HepG2 (cell line): ENCODE results near the gene NPIPB6. TPM values are rescaled to one million over a fixed set of nuclear protein-coding genes. Genes with fewer than 3 reads are reported as not detected.

ENCODE experiments used
- AHR ChIP-seq: IDR thresholded peaks from 2 replicates; pipeline ENCODE4 v1.6.1; 2018; ENCODE audit warnings: missing genetic modification reagents, missing compliant biosample characterization
- ATF4 ChIP-seq, 2 experiments: fragments of 450-650 bp in 1 of 2; sonication (generic) in 1 of 2; formaldehyde crosslinking; IDR thresholded peaks; 2 replicates each; pipeline versions ENCODE4 v1.5.0 to v1.8.0; 2020 to 2022; ENCODE audit warnings: mild to moderate bottlenecking in 1 of 2, missing genetic modification reagents in 1 of 2
- CERS6 ChIP-seq: sonication (generic); formaldehyde crosslinking; IDR thresholded peaks from 2 replicates; pipeline ENCODE4 v1.5.0; 2020; ENCODE audit warnings: missing genetic modification reagents
- DMTF1 ChIP-seq: sonication (generic); formaldehyde crosslinking; IDR thresholded peaks from 2 replicates; pipeline ENCODE4 v1.4.0; 2020; ENCODE audit warnings: mild to moderate bottlenecking, missing genetic modification reagents
- FOSL2 ChIP-seq: sonication (generic); formaldehyde crosslinking; IDR thresholded peaks from 2 replicates; pipeline ENCODE4 v1.4.0; 2020; ENCODE audit warnings: missing genetic modification reagents
- GRHL1 ChIP-seq: sonication (generic); formaldehyde crosslinking; conservative IDR thresholded peaks from 2 replicates; pipeline ENCODE4 v1.8.0; 2022; ENCODE audit warnings: missing genetic modification reagents
- HOXD1 ChIP-seq: sonication (generic); formaldehyde crosslinking; IDR thresholded peaks from 2 replicates; pipeline ENCODE4 v1.5.0; 2020; ENCODE audit warnings: missing genetic modification reagents
- IRF1 ChIP-seq: sonication (generic); formaldehyde crosslinking; IDR thresholded peaks from 2 replicates; pipeline ENCODE4 v1.4.0; 2020; ENCODE audit warnings: low read depth, mild to moderate bottlenecking, missing genetic modification reagents
- MAFK ChIP-seq, 2 experiments: IDR thresholded peaks in 1 of 2; conservative IDR thresholded peaks in 1 of 2; 2 replicates each; pipeline ENCODE4 v1.6.1; 2011; ENCODE audit warnings: improper control_type of control experiment in 2 of 2, low read length in 2 of 2
- MTA1 ChIP-seq: sonication (generic); formaldehyde crosslinking; IDR thresholded peaks from 2 replicates; pipeline ENCODE4 v1.4.0; 2020; ENCODE audit warnings: missing genetic modification reagents, mild to moderate bottlenecking, borderline replicate concordance
- NCOA2 ChIP-seq: sonication (generic); formaldehyde crosslinking; IDR thresholded peaks from 2 replicates; pipeline ENCODE4 v1.8.0; 2022; ENCODE audit warnings: inconsistent platforms
- POLR2G ChIP-seq: fragments of 200-400 bp; formaldehyde crosslinking; IDR thresholded peaks from 2 replicates; pipeline ENCODE4 v1.6.1; 2018; ENCODE audit warnings: mild to moderate bottlenecking, low read depth, low read length, moderate library complexity
- SP1 ChIP-seq, 2 experiments: fragments of 450-650 bp in 1 of 2; sonication (generic) in 1 of 2; formaldehyde crosslinking in 1 of 2; IDR thresholded peaks; 2 replicates each; pipeline versions ENCODE4 v1.4.0 to v1.6.1; 2016 to 2020; ENCODE audit warnings: missing genetic modification reagents in 1 of 2
- TCF7L2 ChIP-seq: IDR thresholded peaks from 2 replicates; pipeline ENCODE4 v1.6.1; 2011; ENCODE audit warnings: mild to moderate bottlenecking, low read depth, low read length, moderate library complexity
- YEATS4 ChIP-seq: sonication (generic); formaldehyde crosslinking; IDR thresholded peaks from 2 replicates; pipeline ENCODE4 v1.4.0; 2020; ENCODE audit warnings: missing genetic modification reagents, borderline replicate concordance
- ZHX1 ChIP-seq: sonication (generic); formaldehyde crosslinking; IDR thresholded peaks from 2 replicates; pipeline ENCODE4 v1.8.1; 2022; ENCODE audit warnings: low read depth, mild to moderate bottlenecking, missing genetic modification reagents
- ZNF468 ChIP-seq: sonication (generic); formaldehyde crosslinking; IDR thresholded peaks from 2 replicates; pipeline ENCODE4 v1.8.0; 2022; ENCODE audit warnings: mild to moderate bottlenecking, moderate library complexity, missing genetic modification reagents
- ZNF816 ChIP-seq: sonication (generic); formaldehyde crosslinking; IDR thresholded peaks from 2 replicates; pipeline ENCODE4 v1.8.0; 2022; ENCODE audit warnings: missing genetic modification reagents, mild to moderate bottlenecking, borderline replicate concordance
- ZNF883 ChIP-seq: sonication (generic); formaldehyde crosslinking; IDR thresholded peaks from 2 replicates; pipeline ENCODE4 v1.5.1; 2020; ENCODE audit warnings: mild to moderate bottlenecking, missing genetic modification reagents; ENCODE audit errors: not compliant biosample characterization
- polyA plus RNA-seq, 8 experiments: library from polyadenylated mRNA; depleted of rRNA in 3 of 8; stranded (reverse) in 7 of 8; unstranded in 1 of 8; fragments of >200 nt; fragmentation: Illumina TruSeq in 4 of 8; extraction: Trizol in 4 of 8; gene quantifications; 2 replicates each; pipeline versions ENCODE4 v1.2.1 to v1.2.3, GENCODE V29; 2011 to 2016; ENCODE audit warnings: low read depth in 4 of 8, missing spikeins in 1 of 8, mixed read lengths in 1 of 8; ENCODE audit not compliant: insufficient read depth in 1 of 8
- total RNA-seq, 5 experiments: library from RNA; depleted of rRNA; stranded (reverse); fragments of >200 nt; fragmentation: Illumina TruSeq; extraction: Trizol; gene quantifications; 2 replicates each; pipeline ENCODE4 v1.2.3, GENCODE V29; 2016; ENCODE audit warnings: low read depth in 1 of 5

Gene NPIPB6
- total and polyA plus RNA-seq, 2 of the 13 experiments (the other 11 are each of a cell fraction or from before 2014, with no cell fraction given): 0.25 TPM; not detected in 1

GRCh38 chr16:28324235-28324886 lies 38.9 kb downstream of the NPIPB6 start (continued):
- no peak for TF ChIP-seq ZNF883 (CRISPR knock-in tag)
- no peak for TF ChIP-seq AHR (CRISPR knock-in tag)
- TF ChIP-seq ZHX1 (CRISPR knock-in tag): no peak
- TF ChIP-seq IRF1: no peak
- TF ChIP-seq HOXD1 (CRISPR knock-in tag): no peak
- no peak for TF ChIP-seq GRHL1 (CRISPR knock-in tag)
- peak; percentile 84 for TF ChIP-seq FOSL2 (CRISPR knock-in tag)
- no peak for TF ChIP-seq TCF7L2
- no peak for TF ChIP-seq YEATS4 (CRISPR knock-in tag)
- no peak for TF ChIP-seq MAFK (conservative IDR thresholded peaks at IDR 0.05 in 1 of 2, IDR thresholded peaks at IDR 0.05 in 1 of 2; ENCODE audit: low read length in 2 of 2)
- TF ChIP-seq MTA1 (CRISPR knock-in tag): no peak
- no peak for TF ChIP-seq ZNF816
- no peak for TF ChIP-seq SP1 (IDR thresholded peaks at IDR 0.05)
- no peak; the same call in 1 of the 2 replicates for TF ChIP-seq SP1 (CRISPR knock-in tag; IDR thresholded peaks at IDR 0.05)
- TF ChIP-seq ATF4 (CRISPR knock-in tag; IDR thresholded peaks at IDR 0.05): no peak
- TF ChIP-seq ZNF468 (CRISPR knock-in tag): no peak
- TF ChIP-seq POLR2G: no peak
- no peak for TF ChIP-seq CERS6 (CRISPR knock-in tag)
- no peak for TF ChIP-seq DMTF1 (CRISPR knock-in tag)
- 0 out of 2 replicates have a peak, but pooled peaks have one; percentile 14 for TF ChIP-seq NCOA2 (CRISPR knock-in tag)
